LNCaP clone FGC (cell line): ENCODE data around the gene RUNX1.
A peak's percentile ranks its signal among the peaks of the same experiment; 100 is the strongest.

Experiments used
- DNase-seq: peaks from one replicate; pipeline ENCODE4 v3.0.0-alpha.2; 2011; ENCODE audit warnings: low read depth
- H3K4me3 ChIP-seq: 2 replicates; pipeline ENCODE4 v1.5.1; 2011; ENCODE audit warnings: mild to moderate bottlenecking, low read depth, low read length, control low read depth
- CTCF ChIP-seq: IDR thresholded peaks from 2 replicates; pipeline ENCODE4 v1.5.1; 2012; ENCODE audit warnings: mild to moderate bottlenecking; ENCODE audit not compliant: control insufficient read depth, insufficient read depth; ENCODE audit errors: extremely low read depth

RUNX1 gene

GRCh38 chr21:35077466-35077865, 28.4 kb upstream of the RUNX1 start:
- DNase-seq, result no peak
- H3K4me3 ChIP-seq, result no peak overlapping the region
- TF ChIP-seq CTCF, result no peak

GRCh38 chr21:35075546-35075945, 26.4 kb upstream of the RUNX1 start:
- H3K4me3 ChIP-seq, result no peak overlapping the region
- DNase-seq, result peak; percentile 17
- no peak for TF ChIP-seq CTCF

GRCh38 chr21:35072960-35073359, 23.9 kb upstream of the RUNX1 start:
- no peak for TF ChIP-seq CTCF
- no peak overlapping the region for H3K4me3 ChIP-seq
- DNase-seq, result no peak

- DNase-seq, result no peak
- H3K4me3 ChIP-seq, result no peak overlapping the region
- no peak for TF ChIP-seq CTCF
These were observed 23.5 kb upstream of the RUNX1 start for GRCh38 chr21:35072557-35072956.

GRCh38 chr21:35071347-35071746, 22.2 kb upstream of the RUNX1 start:
- no peak overlapping the region for H3K4me3 ChIP-seq
- no peak for TF ChIP-seq CTCF
- DNase-seq, result no peak

GRCh38 chr21:35070436-35070835, 21.3 kb upstream of the RUNX1 start:
- TF ChIP-seq CTCF, result no peak
- DNase-seq, result no peak
- no peak overlapping the region for H3K4me3 ChIP-seq

GRCh38 chr21:35066824-35067223, 17.7 kb upstream of the RUNX1 start:
- DNase-seq, result no peak
- no peak for TF ChIP-seq CTCF
- H3K4me3 ChIP-seq, result no peak overlapping the region
